PFSK-1 (cell line): ENCODE data around the gene CENPP.

Experiments used
- FOXP2 ChIP-seq: optimal IDR thresholded peaks from 2 replicates; pipeline ENCODE3; 2011; ENCODE audit warnings: borderline replicate concordance, control low read depth, inconsistent platforms; ENCODE audit not compliant: insufficient read depth; ENCODE audit errors: extremely low read length, extremely low read depth
- POLR2AphosphoS5 ChIP-seq: IDR thresholded peaks from 2 replicates; pipeline ENCODE4 v1.6.1; 2012; ENCODE audit warnings: low read depth, mild to moderate bottlenecking, control low read depth, low read length, moderate library complexity
- REST ChIP-seq, 2 experiments: IDR thresholded peaks; 2 replicates each; pipeline versions ENCODE4 v1.6.1 to v1.8.0; 2011 to 2012; ENCODE audit warnings: low read depth in 2 of 2, low read length in 2 of 2, control low read depth in 1 of 2, inconsistent platforms in 1 of 2, mild to moderate bottlenecking in 1 of 2, moderate library complexity in 1 of 2; ENCODE audit not compliant: insufficient read depth in 1 of 2
- SIN3A ChIP-seq: IDR thresholded peaks from 2 replicates; pipeline ENCODE4 v1.6.1; 2012; ENCODE audit warnings: mild to moderate bottlenecking, low read length, moderate library complexity, borderline replicate concordance; ENCODE audit not compliant: insufficient read depth
- TAF1 ChIP-seq: IDR thresholded peaks from 2 replicates; pipeline ENCODE4 v1.6.1; 2012; ENCODE audit warnings: low read length, control low read depth, borderline replicate concordance; ENCODE audit not compliant: insufficient read depth

Gene CENPP

GRCh38 chr9:92648474-92648971, 322.8 kb downstream of the CENPP start:
- TF ChIP-seq TAF1, result no peak
- no peak for TF ChIP-seq SIN3A
- TF ChIP-seq FOXP2, result no peak
- no peak for TF ChIP-seq POLR2AphosphoS5
- TF ChIP-seq REST (IDR thresholded peaks at IDR 0.05; ENCODE audit: insufficient read depth in 1 of 2, low read depth in 2 of 2, low read length in 2 of 2), result no peak

- TF ChIP-seq FOXP2, result no peak
- no peak for TF ChIP-seq REST (IDR thresholded peaks at IDR 0.05; ENCODE audit: insufficient read depth in 1 of 2, low read depth in 2 of 2, low read length in 2 of 2)
- no peak for TF ChIP-seq SIN3A
These were observed 323.3 kb downstream of the CENPP start for GRCh38 chr9:92649007-92649406.

GRCh38 chr9:92650296-92650695, 324.5 kb downstream of the CENPP start:
- TF ChIP-seq REST (IDR thresholded peaks at IDR 0.05; ENCODE audit: insufficient read depth in 1 of 2, low read depth in 2 of 2, low read length in 2 of 2), result no peak
- TF ChIP-seq POLR2AphosphoS5, result no peak
- TF ChIP-seq SIN3A, result no peak
- TF ChIP-seq FOXP2, result no peak
- no peak for TF ChIP-seq TAF1

GRCh38 chr9:92650839-92651621, 325.3 kb downstream of the CENPP start:
- TF ChIP-seq TAF1, result no peak
- TF ChIP-seq POLR2AphosphoS5, result no peak
- no peak for TF ChIP-seq FOXP2
- no peak for TF ChIP-seq SIN3A
- no peak for TF ChIP-seq REST (IDR thresholded peaks at IDR 0.05; ENCODE audit: insufficient read depth in 1 of 2, low read depth in 2 of 2, low read length in 2 of 2)

- TF ChIP-seq REST (IDR thresholded peaks at IDR 0.05; ENCODE audit: insufficient read depth in 1 of 2, low read depth in 2 of 2, low read length in 2 of 2), result no peak
- TF ChIP-seq FOXP2, result no peak
- no peak for TF ChIP-seq SIN3A
- no peak for TF ChIP-seq POLR2AphosphoS5
- TF ChIP-seq TAF1, result no peak
These were observed 326.7 kb downstream of the CENPP start for GRCh38 chr9:92652461-92652860.
